Stimulated activated CD4-positive, alpha-beta T cell treated with anti-CD3 and anti-CD28 coated beads, TNF-alpha, amount 100 ng/mL, for 4 hours (primary cell): ENCODE data around the gene INTS1.
"Not testable (repeated sequence)": the region's sequence is repeated elsewhere in the genome, so short reads cannot be mapped to it uniquely, and the experiment has no call there.

ENCODE experiments used
- DNase-seq, 3 experiments: peaks; one replicate each; pipeline ENCODE4 v3.0.0-alpha.2; 2020; ENCODE audit warnings: low read depth in 3 of 3

The INTS1 gene

DNA sequence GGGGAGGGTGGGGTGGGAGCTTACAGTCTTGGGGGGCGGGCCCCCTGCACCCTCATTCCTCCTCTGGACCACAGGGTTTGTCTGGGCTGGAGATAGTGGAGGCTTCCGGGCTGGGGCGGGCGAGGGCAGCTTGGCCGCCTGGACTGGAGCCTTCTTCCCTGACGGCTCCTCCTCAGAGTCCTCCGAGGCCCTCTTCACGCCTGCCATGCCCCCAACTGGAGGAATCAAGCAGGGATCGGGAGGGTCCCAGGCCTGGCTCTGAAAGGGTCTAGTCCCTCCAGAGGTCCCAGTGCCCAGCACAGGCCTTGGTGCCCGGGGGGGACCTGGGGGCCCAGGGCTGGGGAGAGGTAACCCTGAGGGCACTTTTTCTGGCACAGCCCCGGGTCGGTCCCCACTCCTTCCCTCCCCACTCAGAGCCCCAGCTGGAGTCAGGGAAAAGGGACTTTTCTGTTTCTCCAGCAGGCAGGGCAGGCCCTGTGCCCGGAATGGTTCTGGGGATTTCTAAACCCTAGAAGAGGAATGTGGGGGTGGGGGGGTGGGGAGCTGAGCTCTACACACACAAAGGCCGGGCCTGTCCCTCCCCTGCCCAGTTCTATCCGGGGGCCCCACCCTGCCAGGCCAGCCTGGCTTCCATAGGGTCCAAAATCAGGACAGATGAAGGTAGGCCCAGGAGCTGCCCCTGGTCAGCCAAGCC lies 56.5 kb downstream of the INTS1 start:
- no peak for DNase-seq

DNA sequence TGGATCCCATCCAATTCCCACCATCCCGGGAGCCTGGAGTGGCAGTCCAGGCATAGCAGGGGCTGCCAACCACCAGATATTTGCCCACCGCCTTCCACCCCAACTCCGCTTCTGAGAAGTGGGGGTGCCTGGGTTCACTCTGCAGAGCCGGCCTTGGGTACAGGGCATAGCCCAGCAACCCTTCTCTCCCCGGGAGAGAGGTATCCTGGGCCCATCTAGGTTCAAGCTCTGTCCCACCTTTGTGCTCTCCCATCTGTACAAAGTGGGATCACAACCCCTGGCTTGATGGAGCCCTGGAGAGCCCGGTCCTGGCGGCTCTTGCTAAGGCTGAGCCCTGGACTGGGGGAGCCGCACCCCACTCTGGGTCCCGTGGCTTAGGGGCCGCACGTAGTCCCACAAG lies 57.1 kb downstream of the INTS1 start:
- DNase-seq = no peak

DNA sequence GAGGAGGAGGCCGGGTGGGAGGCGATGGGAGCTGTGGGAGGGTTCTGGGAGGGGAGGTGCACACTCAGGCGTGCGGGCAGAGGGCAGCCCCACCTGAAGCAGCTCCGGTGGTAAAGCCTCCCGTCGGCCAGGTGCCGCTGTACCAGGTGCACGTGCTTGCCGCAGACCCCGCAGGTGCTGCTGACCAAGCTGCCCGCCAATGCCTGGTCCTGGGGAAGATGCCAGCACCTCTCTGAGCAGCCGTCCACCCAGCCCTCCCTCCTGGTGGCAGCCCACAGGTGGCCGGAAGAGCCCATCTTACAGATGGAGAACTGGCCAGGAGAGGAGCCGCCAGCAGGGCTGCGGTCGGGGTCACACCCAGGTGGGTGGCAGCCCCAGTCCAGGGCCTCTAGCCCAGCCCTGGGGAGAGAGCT lies 57.6 kb downstream of the INTS1 start:
- DNase-seq = no peak

DNA sequence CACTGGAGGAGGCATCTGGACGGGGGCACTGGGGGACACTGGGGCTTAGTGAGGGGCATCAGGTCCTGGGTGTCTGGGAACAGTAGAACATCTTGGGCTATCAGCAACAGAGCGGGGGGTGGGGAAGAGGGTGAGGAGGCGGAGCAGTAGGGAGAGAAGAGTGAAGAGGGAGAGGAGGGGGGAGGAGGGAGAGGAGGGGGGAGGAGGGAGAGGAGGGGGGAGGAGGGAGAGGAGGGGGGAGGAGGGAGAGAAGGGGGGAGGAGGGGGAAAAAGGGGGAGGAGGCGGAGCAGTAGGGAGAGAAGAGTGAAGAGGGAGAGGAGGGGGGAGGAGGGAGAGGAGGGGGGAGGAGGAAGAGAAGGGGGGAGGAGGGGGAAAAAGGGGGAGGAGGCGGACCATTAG lies 58.2 kb downstream of the INTS1 start:
- DNase-seq = not testable (repeated sequence)

DNA sequence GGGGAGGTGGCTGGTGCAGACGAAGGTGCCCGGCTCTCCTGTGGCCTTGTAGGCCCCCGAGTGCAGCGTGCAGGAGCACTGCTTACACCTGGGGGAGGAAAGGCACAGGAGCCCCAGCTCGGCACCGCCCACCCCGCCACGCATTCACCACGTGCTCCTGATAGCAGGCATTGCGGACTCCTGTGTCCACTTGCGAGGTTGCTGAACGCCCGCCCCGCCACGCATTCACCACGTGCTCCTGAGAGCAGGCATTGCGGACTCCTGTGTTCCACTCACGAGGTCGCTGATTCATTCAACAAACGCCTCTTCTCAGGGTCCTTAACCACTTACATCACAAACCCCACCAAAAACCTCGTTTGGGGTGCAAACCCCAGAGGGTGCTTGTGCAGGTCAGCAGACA lies 58.8 kb downstream of the INTS1 start:
- no peak for DNase-seq

DNA sequence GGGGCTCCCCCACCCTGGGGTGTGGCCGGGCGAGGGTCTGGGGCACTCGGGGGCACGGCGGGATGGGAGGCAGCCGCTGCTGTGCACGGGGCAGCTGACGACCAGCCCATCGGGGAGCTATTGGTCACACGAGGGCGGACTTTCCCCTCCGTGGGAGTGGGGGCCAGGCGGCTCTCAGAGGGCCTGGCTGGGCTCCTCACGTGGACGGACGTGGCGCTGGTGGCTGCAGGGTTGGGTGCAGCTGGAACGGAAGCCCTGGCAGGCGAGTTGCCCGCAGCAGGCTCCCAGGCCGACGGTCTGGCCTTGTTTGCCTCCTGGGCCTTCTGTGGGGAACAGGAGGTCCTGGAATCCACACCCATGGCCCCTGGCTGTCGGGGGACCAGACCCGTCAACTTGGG lies 59.3 kb downstream of the INTS1 start:
- DNase-seq = no peak

DNA sequence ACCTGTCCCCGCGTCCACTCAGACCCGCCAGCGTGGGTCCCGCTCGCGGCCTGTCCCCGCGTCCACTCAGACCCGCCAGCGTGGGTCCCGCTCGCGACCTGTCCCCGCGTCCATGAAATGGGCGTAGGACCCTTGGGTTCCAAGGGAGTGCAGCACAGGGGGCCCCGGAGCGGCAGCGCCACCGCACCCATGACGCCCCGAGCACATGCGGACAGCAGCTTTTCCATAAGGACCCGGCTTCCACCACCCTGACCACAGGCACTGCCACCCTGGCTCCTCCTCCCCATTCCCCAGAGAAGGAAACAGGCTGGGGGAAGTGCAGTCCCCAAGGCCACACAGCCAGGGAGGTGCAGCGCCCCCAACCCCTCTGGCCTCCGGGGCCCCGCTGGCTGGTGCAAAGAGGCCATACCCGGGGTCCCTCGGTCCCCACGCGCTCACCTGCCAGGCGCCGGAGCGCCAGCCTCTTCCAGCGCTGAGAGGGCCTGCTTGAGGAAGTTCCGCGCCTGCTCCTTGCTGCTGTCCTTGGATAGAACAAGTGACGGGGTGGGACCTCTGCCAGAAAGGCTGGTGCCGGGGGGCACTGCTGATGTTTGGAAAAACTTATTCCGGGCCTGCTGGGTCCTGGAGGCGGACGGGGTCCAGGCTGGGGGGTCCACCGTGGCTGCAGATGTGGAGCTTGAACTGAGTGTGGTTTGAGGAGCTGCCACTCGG lies 59.8 kb downstream of the INTS1 start:
- no peak for DNase-seq

DNA sequence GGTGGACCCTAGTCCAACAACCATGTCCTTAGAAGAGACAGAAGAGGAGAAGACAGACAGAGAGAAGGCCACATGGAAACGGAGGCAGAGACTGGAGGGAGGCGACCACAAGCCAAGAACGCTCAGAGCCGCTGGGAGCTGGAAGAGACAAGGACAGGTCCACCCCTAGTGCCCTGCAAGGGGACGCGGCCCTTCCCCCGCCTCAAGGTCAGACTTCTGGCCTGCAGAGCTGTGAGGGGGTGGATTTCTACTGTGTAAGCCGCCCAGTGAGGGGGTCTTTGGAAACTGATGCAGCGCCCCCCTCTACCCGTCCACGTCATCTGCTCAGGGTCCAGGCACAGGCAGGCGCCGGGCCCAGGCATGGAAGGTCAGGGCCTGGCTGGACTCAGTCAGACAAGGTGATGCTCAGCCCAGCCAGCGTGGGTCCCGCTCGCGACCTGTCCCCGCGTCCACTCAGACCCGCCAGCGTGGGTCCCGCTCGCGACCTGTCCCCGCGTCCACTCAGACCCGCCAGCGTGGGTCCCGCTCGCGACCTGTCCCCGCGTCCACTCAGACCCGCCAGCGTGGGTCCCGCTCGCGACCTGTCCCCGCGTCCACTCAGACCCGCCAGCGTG lies 60.5 kb downstream of the INTS1 start:
- not testable (repeated sequence) for DNase-seq

DNA sequence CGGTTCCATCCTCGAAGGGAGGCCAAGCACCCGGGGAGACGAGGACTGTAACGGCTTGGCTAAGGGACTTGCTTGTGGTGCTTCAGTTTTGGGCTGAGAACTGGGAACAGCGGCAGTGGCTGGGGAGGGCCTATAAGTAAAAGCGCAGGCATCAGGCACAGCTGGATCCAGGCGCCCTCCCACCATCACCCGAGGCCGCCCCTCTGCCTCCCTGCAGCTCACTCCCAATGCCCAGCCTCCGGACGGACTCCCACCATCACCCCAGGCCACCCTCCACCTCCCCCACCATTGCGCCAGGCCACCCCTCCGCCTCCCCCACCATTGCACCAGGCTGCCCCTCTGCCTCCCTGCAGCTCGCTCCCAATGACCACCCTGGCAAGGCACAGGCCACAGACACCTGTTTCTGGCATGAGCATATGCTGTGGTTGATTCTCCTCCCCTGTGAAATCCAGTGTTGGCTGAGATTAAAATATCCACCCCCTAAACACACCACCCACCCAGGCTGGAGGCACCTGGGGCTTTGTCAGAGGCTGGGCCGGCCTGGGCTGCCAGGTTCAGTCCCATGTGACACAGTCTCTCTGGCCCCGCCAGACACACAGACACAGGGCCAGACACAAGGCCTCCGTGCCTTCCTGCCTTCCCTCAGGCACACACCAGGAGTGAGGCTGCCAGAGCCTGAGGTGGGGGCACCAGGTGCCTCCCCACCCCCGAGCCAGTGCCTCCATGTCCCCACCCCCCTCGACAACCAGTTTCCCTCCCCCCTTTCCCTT lies 61.6 kb downstream of the INTS1 start:
- no peak for DNase-seq

DNA sequence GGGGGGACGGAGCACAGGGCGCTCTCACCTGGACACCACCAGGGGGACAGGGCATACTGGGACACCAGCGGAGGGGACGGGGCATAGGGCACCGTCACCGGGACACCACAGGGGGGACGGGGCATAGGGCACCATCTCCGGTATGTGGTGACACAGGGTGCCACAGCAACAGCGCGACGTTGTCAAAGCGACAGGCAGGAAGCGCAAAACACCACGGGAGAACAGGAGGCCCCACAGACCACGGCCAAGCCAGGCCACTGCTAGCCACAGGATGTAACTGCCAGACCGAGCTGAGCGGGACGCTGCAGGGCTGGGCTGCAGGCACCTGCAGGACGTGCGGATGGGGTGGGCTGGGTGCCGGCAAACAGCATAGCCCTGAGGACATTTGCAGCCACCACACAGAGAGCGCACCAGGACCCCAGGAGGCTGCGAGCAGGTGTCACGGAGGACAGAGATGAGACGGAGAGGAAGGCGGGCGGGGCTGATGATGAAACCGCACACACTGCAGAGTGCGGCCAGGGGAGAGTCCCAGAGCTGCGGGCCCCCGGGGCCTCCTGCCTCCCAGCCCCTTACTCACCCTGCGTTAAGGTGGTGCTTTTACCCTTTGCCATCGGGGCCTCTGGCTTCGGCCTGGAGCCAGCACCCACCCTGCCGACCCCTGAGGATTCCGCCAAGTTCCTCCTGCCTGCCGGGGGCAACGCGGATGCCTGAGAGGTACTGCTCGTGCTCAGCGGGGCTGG lies 62.4 kb downstream of the INTS1 start:
- no peak for DNase-seq

DNA sequence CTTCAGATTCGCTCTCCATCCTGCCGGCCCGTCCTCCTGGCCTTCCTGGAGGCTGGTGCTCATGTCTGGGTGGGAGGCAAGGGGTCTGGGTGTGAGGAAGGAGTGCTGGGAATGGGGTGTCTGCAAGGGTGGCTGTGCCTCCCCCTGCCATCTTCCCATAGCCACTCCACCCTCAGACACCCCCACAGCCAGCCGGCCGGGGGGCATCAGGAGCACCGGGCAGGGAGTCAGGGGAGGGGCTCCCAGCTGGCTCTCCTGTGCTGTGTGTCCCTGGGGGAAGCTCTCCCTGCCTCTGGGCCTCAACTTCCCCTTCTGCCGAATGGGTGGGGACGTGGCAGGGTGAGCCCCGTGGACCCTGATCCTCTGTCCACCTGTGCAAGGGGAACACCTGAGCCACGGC lies 63.6 kb downstream of the INTS1 start:
- DNase-seq = no peak

DNA sequence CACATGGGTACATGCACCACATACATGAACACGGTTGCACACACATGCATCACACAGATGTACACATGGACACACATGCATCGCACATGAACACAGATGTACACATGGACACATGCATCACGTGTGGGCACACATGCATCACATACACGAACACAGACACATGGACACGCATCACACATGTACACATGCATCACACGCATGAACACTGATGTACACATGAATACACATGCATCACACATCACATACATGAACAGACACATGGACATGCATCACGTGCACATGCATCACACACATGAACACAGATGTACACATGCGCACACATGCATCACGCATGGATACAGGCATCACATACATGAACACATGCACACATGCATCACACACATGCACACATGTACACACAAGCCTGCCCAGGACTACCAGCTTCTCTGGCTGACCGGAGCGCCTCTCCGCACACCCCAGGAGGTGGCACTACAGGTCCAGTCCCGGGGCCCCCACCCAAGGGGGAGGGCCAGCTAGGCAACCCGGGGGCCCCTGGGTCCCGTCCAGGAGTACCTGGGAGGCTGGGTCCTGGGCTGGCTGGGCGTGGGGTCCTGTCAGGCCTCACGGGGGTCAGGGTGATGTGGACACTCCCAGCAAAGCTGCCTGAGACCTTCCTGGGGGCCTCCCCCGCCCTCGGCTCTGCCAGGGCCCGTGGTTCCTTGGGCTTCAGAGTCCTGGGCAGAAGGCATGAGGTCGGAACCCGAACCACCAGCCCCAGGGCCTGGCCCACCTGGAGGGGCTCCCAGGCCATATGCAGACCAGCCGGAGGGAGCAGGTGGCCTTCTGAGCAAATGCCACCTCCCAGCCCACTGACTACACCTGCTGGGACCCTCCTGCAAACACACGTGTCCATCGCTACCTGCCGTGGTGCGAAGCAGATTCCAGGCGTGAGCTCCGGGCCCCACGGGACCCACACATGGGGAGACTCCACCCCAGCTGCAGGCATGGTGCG lies 64.5 kb downstream of the INTS1 start:
- no peak for DNase-seq

DNA sequence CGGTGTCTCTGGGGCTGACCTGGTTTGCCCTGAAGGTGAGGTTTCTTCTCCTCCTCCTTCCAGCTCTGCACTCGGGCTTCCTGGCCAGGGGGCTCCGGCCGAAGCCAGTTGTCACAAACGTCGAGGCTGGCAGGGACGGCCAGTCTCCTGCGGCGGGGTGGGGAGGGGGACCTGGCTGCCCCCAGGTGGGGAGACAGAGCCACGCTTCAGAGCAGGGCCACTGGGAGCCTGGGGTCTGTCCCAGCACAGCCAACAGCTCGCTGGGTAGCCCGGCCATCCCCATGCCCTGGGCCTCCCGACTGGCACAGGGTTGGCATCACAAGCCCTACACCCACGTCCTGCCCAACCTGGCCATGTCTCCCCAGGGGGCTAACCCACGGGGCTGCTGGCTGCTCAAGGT lies 65.4 kb downstream of the INTS1 start:
- no peak for DNase-seq

DNA sequence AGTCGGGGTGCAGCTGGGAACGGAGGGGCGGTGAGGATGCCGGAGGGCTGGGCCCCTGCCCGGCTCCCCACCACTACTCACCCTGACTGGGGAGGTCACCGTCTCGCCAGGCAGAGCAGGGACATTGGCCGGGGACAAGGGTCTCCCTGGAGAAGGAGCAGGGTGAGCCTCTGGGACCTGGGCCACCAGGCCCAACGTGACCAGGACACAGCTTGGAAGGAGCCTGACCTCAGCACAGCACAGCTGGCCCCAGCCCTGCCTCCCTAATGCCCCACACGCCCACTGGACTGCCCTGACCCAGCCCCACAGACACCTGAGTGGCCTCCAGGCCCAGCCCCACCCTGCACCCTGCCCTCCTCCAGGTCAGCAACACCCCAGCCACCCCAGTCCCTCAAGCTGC lies 66.0 kb downstream of the INTS1 start:
- no peak for DNase-seq

DNA sequence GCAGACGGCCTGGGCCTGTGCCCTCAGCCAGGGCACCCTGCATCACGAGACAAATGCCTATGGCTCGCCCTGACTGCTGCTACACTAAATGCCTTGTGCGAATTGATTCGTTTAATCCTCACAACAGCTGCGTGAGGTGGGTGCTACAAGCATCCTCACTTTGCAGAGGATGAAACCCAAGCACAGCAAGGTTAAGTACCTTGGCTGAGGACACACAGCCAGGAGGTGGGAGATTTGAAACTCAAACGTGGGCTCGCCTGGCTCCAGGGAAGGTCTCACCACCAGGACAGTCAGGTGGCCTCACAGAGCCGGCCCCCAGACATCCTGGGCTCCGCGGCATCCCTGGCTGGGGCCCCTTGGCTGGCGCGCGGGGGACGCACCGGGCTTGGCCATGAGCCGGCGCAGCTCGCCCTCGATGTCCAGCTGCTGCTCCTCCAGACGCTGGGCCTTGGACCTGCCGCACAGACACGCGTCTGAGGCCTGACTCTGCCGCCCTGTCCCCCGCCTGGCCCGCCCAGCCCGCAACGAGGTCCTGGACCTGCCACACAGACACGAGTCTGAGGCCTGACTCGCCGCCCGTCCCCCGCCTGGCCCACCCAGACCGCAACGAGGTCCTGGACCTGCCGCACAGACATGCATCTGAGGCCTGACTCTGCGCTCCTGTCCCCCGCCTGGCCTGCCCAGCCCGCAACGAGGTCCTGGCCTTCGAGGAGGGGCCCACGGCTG lies 66.9 kb downstream of the INTS1 start:
- no peak for DNase-seq

DNA sequence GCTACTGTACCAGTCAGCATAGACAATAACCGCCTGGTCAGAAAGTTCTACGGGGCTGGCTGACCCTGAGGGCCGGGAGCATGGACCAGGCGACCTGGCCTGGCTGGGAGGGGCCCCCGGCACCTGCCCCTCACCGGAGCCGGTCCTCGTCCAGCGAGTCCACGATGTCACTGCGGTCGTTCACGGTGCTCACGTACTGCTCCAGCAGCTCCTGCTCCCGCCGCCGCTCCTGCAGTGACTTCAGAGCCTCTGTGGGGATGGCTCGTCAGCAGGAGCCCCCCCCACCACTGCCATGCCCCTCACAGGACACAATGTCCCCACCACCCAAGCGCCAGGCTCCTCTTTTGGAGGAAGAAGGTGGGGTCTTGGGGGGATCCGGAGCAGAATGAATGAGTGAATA lies 67.6 kb downstream of the INTS1 start:
- no peak for DNase-seq

DNA sequence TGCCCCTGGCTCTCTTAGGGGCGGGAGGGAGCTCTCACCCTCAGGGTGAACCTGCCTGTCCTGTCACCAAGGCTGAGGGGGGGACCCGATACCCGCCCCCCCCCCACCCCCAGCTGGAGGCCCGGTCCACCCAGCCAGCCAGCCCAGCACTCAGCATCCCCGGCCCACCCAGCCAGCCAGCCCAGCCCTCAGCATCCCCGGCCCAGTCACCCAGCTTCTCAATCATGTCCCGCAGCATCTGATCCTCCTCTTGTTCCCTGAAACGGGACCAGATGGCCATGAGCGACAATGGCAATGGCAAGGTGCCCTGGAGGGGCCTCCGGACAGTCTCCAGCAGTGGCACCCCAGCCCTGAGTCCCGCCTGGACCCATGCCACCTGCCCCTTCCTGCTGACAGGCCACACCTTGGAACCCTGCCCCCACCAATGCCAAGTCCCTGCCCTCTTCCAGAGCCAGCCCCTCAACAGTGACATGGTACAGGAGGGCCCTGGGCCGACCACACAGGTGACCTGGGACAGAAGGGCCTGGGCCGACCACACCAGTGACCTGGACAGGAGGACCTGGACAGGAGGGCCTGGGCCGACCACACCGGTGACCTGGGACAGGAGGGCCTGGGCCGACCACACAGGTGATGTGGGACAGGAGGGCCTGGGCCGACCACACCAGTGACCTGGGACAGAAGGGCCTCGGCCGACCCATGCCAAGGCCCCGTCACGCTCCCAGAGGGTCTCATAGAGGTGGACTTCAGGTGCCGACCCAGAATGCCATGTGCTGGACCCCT lies 69.1 kb downstream of the INTS1 start:
- no peak for DNase-seq

DNA sequence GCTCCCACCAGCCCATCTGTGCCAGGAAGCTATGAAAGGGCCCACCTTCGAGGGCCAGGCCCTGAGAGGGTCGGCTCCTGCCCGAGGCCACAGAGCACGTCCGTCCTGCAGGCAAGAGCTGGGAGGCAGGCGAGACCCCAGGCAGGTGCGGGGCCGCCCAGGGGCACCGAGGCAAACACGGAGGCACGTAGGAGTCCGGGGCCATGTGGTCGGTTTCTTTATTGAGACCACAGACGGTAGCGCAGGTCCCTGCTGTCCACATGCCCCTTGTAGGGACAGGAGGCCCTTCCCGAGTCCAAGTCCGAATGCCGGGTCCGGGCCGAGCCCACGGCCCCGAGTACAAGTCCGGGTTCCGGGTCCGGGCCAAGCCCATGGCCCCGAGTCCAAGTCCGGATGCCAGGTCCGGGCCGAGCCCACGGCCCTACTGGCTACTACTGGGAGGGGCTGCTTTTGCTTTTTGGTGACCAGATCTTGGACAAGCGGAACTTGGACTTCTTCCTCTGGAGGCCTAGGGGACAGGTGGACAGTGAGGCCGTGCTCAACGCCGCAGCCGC lies 69.9 kb downstream of the INTS1 start:
- no peak for DNase-seq
